Prostate gland (tissue), 2 donors: ENCODE measurements around the gene PCSK1. TPM values are rescaled to one million over a fixed set of nuclear protein-coding genes. Genes with fewer than 3 reads are reported as not detected.

Experiments used
- DNase-seq: peaks from one replicate; pipeline ENCODE4 v3.0.0-alpha.2; 2019; ENCODE audit warnings: low spot score
- H3K27ac ChIP-seq, 2 donors: fragments of 200-600 bp; sonication (generic); 2 replicates each; pipeline ENCODE4 v1.5.1; 2017 to 2019
- H3K27me3 ChIP-seq: fragments of 200-600 bp; sonication (generic); replicated peaks from 2 replicates; pipeline ENCODE4 v1.5.1; 2019; ENCODE audit not compliant: insufficient read depth
- H3K36me3 ChIP-seq, 2 donors: fragments of 200-600 bp; sonication (generic); 1 replicate in 1 of 2; 2 replicates in 1 of 2; pipeline versions ENCODE4 v1.5.1 to v1.8.1; 2017 to 2019
- H3K4me1 ChIP-seq: fragments of 200-600 bp; sonication (generic); replicated peaks from 2 replicates; pipeline ENCODE4 v1.5.1; 2019
- H3K4me3 ChIP-seq, 2 donors: fragments of 200-600 bp; sonication (generic); 2 replicates each; pipeline ENCODE4 v1.5.1; 2017 to 2019
- H3K9me3 ChIP-seq: fragments of 200-600 bp; sonication (generic); 2 replicates; pipeline ENCODE4 v1.5.1; 2017
- POLR2A ChIP-seq: fragments of 450-650 bp; IDR thresholded peaks from one replicate; pipeline ENCODE4 v1.6.1; 2016; ENCODE audit warnings: antibody characterized with exemption, mild to moderate bottlenecking
- POLR2AphosphoS5 ChIP-seq: sonication (generic); formaldehyde crosslinking; IDR thresholded peaks from one replicate; pipeline ENCODE4 v1.6.1; 2017; ENCODE audit warnings: antibody characterized with exemption
- WGBS: methylation state at CpG from one replicate; pipeline ENCODE4 v1.1.5; 2018; 5-methylcytosine and 5-hydroxymethylcytosine counted together
- intact Hi-C: fragments of 100-400 bp; cut with DNase I; formaldehyde crosslinking; loops from one replicate; pipeline ENCODE4 v1.14.2; 2022
- total RNA-seq, 2 donors: library from RNA; depleted of rRNA; stranded (reverse); fragments of >200 nt; gene quantifications; one replicate each; pipeline ENCODE4 v1.1.0, GENCODE V29; 2016
- TF ChIP-seq, protein P1 (sequence below), 4 experiments: fragments of 200-600 bp in 2 of 4; fragments of 450-650 bp in 2 of 4; sonication (generic) in 2 of 4; IDR thresholded peaks; 1 replicate in 3 of 4; 2 replicates in 1 of 4; pipeline ENCODE4 v1.5.1; 2016 to 2019; ENCODE audit warnings: antibody characterized with exemption in 4 of 4, mild to moderate bottlenecking in 2 of 4, moderate library complexity in 2 of 4

The PCSK1 gene
- total RNA-seq, 2 donors from 2014 or later, result 0.14 to 0.34 TPM

GRCh38 chr5:96354237-96354636 is 78.8 kb downstream of the PCSK1 start:
- no peak for DNase-seq
- Histone ChIP-seq H3K36me3 (no peaks in the 10 kb centered on the region), H3K27me3 (no peaks in the 10 kb centered on the region), H3K27ac (no peak overlapping the region), H3K4me3 (no peak overlapping the region), H3K9me3 (no peaks in the 10 kb centered on the region), H3K4me1 (no peaks in the 10 kb centered on the region)
- 97% methylated on average over 2 of the region's 2 CpGs for WGBS
- intact Hi-C loops, result no loop called here
- TF ChIP-seq, protein P1, sequence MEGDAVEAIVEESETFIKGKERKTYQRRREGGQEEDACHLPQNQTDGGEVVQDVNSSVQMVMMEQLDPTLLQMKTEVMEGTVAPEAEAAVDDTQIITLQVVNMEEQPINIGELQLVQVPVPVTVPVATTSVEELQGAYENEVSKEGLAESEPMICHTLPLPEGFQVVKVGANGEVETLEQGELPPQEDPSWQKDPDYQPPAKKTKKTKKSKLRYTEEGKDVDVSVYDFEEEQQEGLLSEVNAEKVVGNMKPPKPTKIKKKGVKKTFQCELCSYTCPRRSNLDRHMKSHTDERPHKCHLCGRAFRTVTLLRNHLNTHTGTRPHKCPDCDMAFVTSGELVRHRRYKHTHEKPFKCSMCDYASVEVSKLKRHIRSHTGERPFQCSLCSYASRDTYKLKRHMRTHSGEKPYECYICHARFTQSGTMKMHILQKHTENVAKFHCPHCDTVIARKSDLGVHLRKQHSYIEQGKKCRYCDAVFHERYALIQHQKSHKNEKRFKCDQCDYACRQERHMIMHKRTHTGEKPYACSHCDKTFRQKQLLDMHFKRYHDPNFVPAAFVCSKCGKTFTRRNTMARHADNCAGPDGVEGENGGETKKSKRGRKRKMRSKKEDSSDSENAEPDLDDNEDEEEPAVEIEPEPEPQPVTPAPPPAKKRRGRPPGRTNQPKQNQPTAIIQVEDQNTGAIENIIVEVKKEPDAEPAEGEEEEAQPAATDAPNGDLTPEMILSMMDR (IDR thresholded peaks at IDR 0.05), result no peak
- TF ChIP-seq POLR2AphosphoS5 (no peak), POLR2A (no peak)

- H3K36me3 ChIP-seq, result no peaks in the 10 kb centered on the region
- no peaks in the 10 kb centered on the region for H3K9me3 ChIP-seq
- intact Hi-C loops, result no loop called here
- H3K27me3 ChIP-seq, result no peaks in the 10 kb centered on the region
- no peak for DNase-seq
- no peak overlapping the region for H3K27ac ChIP-seq
- H3K4me1 ChIP-seq, result no peaks in the 10 kb centered on the region
- TF ChIP-seq, protein P1 (IDR thresholded peaks at IDR 0.05), result no peak
- no peak for TF ChIP-seq POLR2AphosphoS5
- TF ChIP-seq POLR2A, result no peak
- H3K4me3 ChIP-seq, result no peak overlapping the region
- WGBS, result 94% methylated on average over 1 of the region's 1 CpG
These were observed 79.8 kb downstream of the PCSK1 start for GRCh38 chr5:96353220-96353619.

DNA sequence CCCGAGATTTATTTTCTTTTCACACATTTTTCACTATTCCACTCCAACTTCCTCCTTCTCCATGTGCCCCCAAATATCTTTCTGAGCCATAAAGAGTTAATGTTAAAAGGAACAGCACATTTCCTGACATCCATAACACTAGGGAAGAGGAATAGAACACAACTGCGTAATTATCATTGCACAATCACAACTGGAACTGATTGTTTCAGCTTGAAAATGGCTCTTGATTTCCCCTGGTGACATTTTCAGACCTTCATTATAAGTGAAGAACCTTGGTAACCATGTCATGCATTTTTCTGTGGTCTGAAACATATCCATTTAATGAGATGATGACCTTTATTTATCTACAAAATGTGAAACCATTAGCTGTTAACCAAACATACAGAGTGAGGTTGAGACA is 82.4 kb downstream of the PCSK1 start:
- Histone ChIP-seq H3K36me3 (no peaks in the 10 kb centered on the region), H3K9me3 (no peaks in the 10 kb centered on the region), H3K27ac (no peak overlapping the region), H3K27me3 (no peaks in the 10 kb centered on the region), H3K4me1 (no peaks in the 10 kb centered on the region), H3K4me3 (no peak overlapping the region)
- no peak for DNase-seq
- WGBS, result 63% methylated on average over 2 of the region's 2 CpGs
- TF ChIP-seq POLR2A (no peak), POLR2AphosphoS5 (no peak)
- TF ChIP-seq, protein P1 (IDR thresholded peaks at IDR 0.05), result no peak
- intact Hi-C loops, result no loop called here

GRCh38 chr5:96348536-96348935 is 84.5 kb downstream of the PCSK1 start:
- H3K9me3 ChIP-seq, result no peaks in the 10 kb centered on the region
- 93% methylated on average over 1 of the region's 1 CpG for WGBS
- intact Hi-C loops, result no loop called here

More at GRCh38 chr5:96348536-96348935, 84.5 kb downstream of the PCSK1 start:
- no peaks in the 10 kb centered on the region for H3K27me3 ChIP-seq
- H3K36me3 ChIP-seq, result no peaks in the 10 kb centered on the region
- no peak overlapping the region for H3K4me3 ChIP-seq
- TF ChIP-seq POLR2A, result no peak
- TF ChIP-seq, protein P1 (IDR thresholded peaks at IDR 0.05), result no peak
- no peak for TF ChIP-seq POLR2AphosphoS5
- H3K27ac ChIP-seq, result no peak overlapping the region
- no peaks in the 10 kb centered on the region for H3K4me1 ChIP-seq
- no peak for DNase-seq
